Loucy (cell line): ENCODE results near the gene APOL6.

Experiments used
- CTCF ChIP-seq: fragments of 200-600 bp; sonication (generic); conservative IDR thresholded peaks from 2 replicates; pipeline ENCODE4 v1.5.1; 2014; ENCODE audit warnings: mild to moderate bottlenecking, antibody characterized with exemption, low read length
- EZH2phosphoT487 ChIP-seq: fragments of 200-600 bp; IDR thresholded peaks from 2 replicates; pipeline ENCODE4 v1.6.1; 2018; ENCODE audit warnings: antibody characterized with exemption, mild to moderate bottlenecking, moderate library complexity, borderline replicate concordance

DNA sequence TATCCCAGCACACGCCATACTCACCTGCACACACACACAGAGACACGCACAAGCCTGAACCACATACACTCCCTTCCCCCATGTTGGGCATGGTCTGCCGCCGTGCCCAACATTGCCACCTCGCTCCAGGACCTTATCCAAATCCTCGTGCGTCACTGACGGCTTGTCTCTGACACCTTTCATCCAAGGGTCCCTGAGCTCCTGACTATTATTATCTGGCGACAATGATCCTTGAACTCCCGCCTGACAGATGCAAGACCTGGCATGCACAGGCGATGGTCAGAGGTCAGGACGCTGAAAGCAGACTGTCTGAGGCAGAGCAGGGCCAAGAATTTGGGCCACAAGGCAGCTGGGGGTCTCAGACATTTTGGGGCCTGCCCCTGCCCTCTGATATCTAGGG, 35.3 kb upstream of the APOL6 start:
- no peak for TF ChIP-seq CTCF
- TF ChIP-seq EZH2phosphoT487 = no peak
